ENCODE results near the gene CDX1.

DNA sequence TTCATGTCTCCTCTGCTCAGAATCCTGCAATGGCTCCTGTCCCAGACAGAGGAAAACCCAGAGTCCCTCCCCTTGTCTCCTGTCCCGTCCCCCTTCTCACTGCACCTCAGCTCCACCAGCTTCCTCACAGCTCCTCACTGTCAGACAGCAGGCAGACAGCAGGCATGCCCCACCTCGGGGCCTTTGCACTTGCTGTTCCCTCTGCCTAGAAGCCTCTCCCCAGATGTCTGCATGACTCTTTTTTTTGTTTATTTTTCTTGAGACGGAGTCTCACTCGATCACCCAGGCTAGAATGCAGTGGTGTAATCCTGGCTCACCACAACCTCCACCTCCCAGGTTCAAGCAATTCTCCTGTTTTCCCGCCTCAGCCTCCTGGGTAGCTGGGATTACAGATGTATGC, 14.4 kb downstream of the CDX1 start:
- TF ChIP-seq YY1 (IDR thresholded peaks at IDR 0.05; ENCODE audit: insufficient read depth, insufficient read length), result no peak
- TF ChIP-seq ZNF274 (IDR thresholded peaks at IDR 0.05; ENCODE audit: low read depth, low read length), result no peak
- no peak for TF ChIP-seq SUZ12 (IDR thresholded peaks at IDR 0.05; ENCODE audit: extremely low read depth, insufficient read depth, insufficient read length)

All from NT2/D1 (cell line).